Activated T-cell treated with anti-CD3 and anti-CD28 coated beads, Interleukin-2, amount 50 U/mL, for 72 hours (primary cell): Measurements from ENCODE around the gene GALNT14. TPM values are rescaled to one million over a fixed set of nuclear protein-coding genes. Genes with fewer than 3 reads are reported as not detected.

Source experiments
- ATAC-seq, 2 donors: fragments of 150-1000 bp; cut with Tn5 transposase; replicated peaks in 1 of 2; 2 replicates each; pipeline ENCODE4 v1.10.0; 2021; ENCODE audit warnings: moderate library complexity in 2 of 2, mild to moderate bottlenecking in 1 of 2
- DNase-seq, 2 donors: peaks; one replicate each; pipeline ENCODE4 v3.0.0; 2021 to 2022; ENCODE audit warnings: mixed read lengths in 1 of 2
- H3K27ac Mint-ChIP-seq: one replicate; pipeline ENCODE4 v1.8.0; 2022; ENCODE audit warnings: mild to moderate bottlenecking, moderate library complexity, mixed read lengths
- H3K27me3 Mint-ChIP-seq: one replicate; pipeline ENCODE4 v1.8.0; 2022; ENCODE audit warnings: low read depth, mixed read lengths
- H3K36me3 Mint-ChIP-seq, 2 donors: one replicate each; pipeline ENCODE4 v1.8.0; 2022; ENCODE audit warnings: mixed read lengths in 2 of 2, mild to moderate bottlenecking in 1 of 2; ENCODE audit not compliant: insufficient read depth in 2 of 2
- H3K4me1 Mint-ChIP-seq: one replicate; pipeline ENCODE4 v1.8.0; 2022; ENCODE audit warnings: low read depth, mixed read lengths
- H3K4me3 Mint-ChIP-seq, 2 donors: one replicate each; pipeline ENCODE4 v1.8.0; 2022; ENCODE audit warnings: mild to moderate bottlenecking in 2 of 2, mixed read lengths in 2 of 2, moderate library complexity in 2 of 2
- H3K9me3 Mint-ChIP-seq, 2 donors: one replicate each; pipeline ENCODE4 v1.8.0; 2022; ENCODE audit warnings: mixed read lengths in 2 of 2
- total RNA-seq, 2 donors: library from RNA; stranded (reverse); gene quantifications; one replicate each; pipeline ENCODE4 v1.2.3, GENCODE V29; 2022

The GALNT14 gene
- total RNA-seq, 2 donors from 2014 or later, result 0.67 to 0.81 TPM

GRCh38 chr2:30883184-30883583, 255.1 kb downstream of the GALNT14 start:
- ATAC-seq (no peak), DNase-seq (no peak)
- no peaks in the 10 kb centered on the region for H3K4me1 Mint-ChIP-seq
- no peaks in the 10 kb centered on the region for H3K36me3 Mint-ChIP-seq
- H3K27me3 Mint-ChIP-seq, result peaks cover 10% of the 10 kb centered on the region
- no peak overlapping the region for H3K4me3 Mint-ChIP-seq
- no peaks in the 10 kb centered on the region for H3K9me3 Mint-ChIP-seq
- no peak overlapping the region for H3K27ac Mint-ChIP-seq

DNA sequence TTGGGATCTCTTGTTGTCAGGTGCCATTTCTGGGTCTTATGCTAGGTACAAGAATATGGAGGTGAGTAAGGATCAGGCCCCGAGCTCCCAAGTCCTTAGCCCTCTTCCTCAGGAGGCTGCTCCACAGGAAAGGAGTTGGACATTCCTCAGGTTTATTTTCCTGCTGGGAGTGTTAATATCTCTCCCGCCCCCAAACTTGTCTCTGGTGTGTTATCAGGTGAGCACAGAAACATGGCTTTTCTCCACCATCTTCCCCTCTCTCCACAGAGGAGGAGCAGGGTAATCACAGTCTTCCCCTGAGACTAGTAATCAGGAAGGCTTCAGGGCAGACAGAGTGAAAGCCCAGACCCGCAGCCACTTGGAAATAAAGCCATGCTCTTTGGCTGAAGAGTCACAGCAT, 257.7 kb downstream of the GALNT14 start:
- peaks cover 19% of the 10 kb centered on the region for H3K27me3 Mint-ChIP-seq
- no peak for ATAC-seq

GRCh38 chr2:30877833-30878232, 260.4 kb downstream of the GALNT14 start:
- ATAC-seq (no peak), DNase-seq (no peak)
- H3K4me1 Mint-ChIP-seq, result no peaks in the 10 kb centered on the region
- H3K27ac Mint-ChIP-seq, result no peak overlapping the region
- no peak overlapping the region for H3K4me3 Mint-ChIP-seq
- H3K27me3 Mint-ChIP-seq, result peaks cover 34% of the 10 kb centered on the region
- peaks cover 0 to 7% of the 10 kb centered on the region in 2 donors for H3K9me3 Mint-ChIP-seq
- H3K36me3 Mint-ChIP-seq, result peaks cover 0 to 2% of the 10 kb centered on the region in 2 donors

More for the DNA sequence above, 257.7 kb downstream of the GALNT14 start:
- Mint-ChIP-seq H3K9me3 (peaks cover 0 to 4% of the 10 kb centered on the region in 2 donors), H3K36me3 (no peaks in the 10 kb centered on the region), H3K4me3 (no peak overlapping the region), H3K4me1 (no peaks in the 10 kb centered on the region), H3K27ac (no peak overlapping the region)
- DNase-seq, result no peak

GRCh38 chr2:30872797-30873196, 265.4 kb downstream of the GALNT14 start:
- Mint-ChIP-seq H3K27me3 (peaks cover 24% of the 10 kb centered on the region), H3K9me3 (peaks cover 0 to 5% of the 10 kb centered on the region in 2 donors), H3K36me3 (peaks cover 0 to 2% of the 10 kb centered on the region in 2 donors), H3K27ac (no peak overlapping the region), H3K4me3 (no peak overlapping the region), H3K4me1 (no peaks in the 10 kb centered on the region)
- DNase-seq, result no peak
- ATAC-seq, result no peak

- DNase-seq (no peak), ATAC-seq (no peak)
- peaks cover 0 to 2% of the 10 kb centered on the region in 2 donors for H3K36me3 Mint-ChIP-seq
- H3K4me3 Mint-ChIP-seq, result no peak overlapping the region
- no peak overlapping the region for H3K27ac Mint-ChIP-seq
- peaks cover 20% of the 10 kb centered on the region for H3K27me3 Mint-ChIP-seq
- H3K4me1 Mint-ChIP-seq, result no peaks in the 10 kb centered on the region
- peaks cover 0 to 3% of the 10 kb centered on the region in 2 donors for H3K9me3 Mint-ChIP-seq
These were observed 266.1 kb downstream of the GALNT14 start for GRCh38 chr2:30871980-30872789.

GRCh38 chr2:30871440-30871839, 266.8 kb downstream of the GALNT14 start:
- Mint-ChIP-seq H3K27ac (no peak overlapping the region), H3K36me3 (peaks cover 0 to 2% of the 10 kb centered on the region in 2 donors), H3K27me3 (peaks cover 15% of the 10 kb centered on the region), H3K4me3 (no peak overlapping the region), H3K4me1 (no peaks in the 10 kb centered on the region), H3K9me3 (peaks cover 0 to 3% of the 10 kb centered on the region in 2 donors)
- ATAC-seq, result no peak
- no peak for DNase-seq

DNA sequence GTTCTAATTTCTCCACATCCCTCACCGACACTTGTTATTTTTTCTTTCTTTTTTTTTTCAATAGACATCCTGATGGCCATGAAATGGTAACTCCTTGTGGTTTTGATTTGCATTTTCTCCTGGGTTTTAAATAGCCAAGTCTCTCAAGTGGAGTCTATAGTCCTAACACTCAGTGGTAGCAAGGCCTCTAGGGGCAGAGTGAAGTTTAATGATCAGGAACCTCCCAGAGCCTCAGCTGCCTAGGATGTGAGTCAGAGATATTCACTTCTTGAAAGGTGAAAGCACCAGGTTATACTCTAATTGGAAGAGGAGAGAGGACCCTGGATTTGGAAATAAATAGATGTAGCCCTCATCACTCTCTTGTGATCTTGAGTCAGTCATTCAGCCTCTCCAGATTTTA, 268.3 kb downstream of the GALNT14 start:
- H3K9me3 Mint-ChIP-seq, result no peaks in the 10 kb centered on the region
- H3K36me3 Mint-ChIP-seq, result no peaks in the 10 kb centered on the region
- no peak for DNase-seq
- no peaks in the 10 kb centered on the region for H3K4me1 Mint-ChIP-seq
- no peak overlapping the region for H3K27ac Mint-ChIP-seq
- no peak for ATAC-seq
- no peak overlapping the region for H3K4me3 Mint-ChIP-seq
- peaks cover 11% of the 10 kb centered on the region for H3K27me3 Mint-ChIP-seq

DNA sequence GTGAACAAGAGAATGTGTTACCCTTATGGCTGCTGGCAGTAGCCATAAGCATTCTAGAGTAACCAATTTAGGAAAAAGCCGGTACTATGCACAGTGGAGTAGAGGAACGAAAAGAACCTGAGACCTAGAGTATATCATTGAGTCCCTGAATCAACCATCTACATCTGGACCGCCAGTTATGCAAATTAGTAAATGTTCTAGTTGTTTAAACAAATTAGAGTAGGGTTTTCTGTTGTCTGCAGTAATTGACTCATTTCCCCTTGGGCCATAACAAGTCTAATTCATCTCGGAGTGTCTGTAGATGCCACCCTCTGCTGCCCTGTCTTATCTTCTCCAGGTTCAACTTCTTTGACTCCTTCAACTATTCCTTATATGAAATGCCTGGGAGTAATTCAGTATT, 270.9 kb downstream of the GALNT14 start:
- Mint-ChIP-seq H3K27ac (no peak overlapping the region), H3K4me3 (no peak overlapping the region), H3K9me3 (no peaks in the 10 kb centered on the region), H3K27me3 (no peaks in the 10 kb centered on the region), H3K4me1 (no peaks in the 10 kb centered on the region), H3K36me3 (no peaks in the 10 kb centered on the region)
- no peak for DNase-seq
- ATAC-seq, result no peak

- no peak for DNase-seq
- no peaks in the 10 kb centered on the region for H3K36me3 Mint-ChIP-seq
- no peak for ATAC-seq
- no peaks in the 10 kb centered on the region for H3K4me1 Mint-ChIP-seq
- no peak overlapping the region for H3K27ac Mint-ChIP-seq
- no peaks in the 10 kb centered on the region for H3K9me3 Mint-ChIP-seq
- no peak overlapping the region for H3K4me3 Mint-ChIP-seq
- no peaks in the 10 kb centered on the region for H3K27me3 Mint-ChIP-seq
These were observed 271.3 kb downstream of the GALNT14 start for GRCh38 chr2:30866974-30867373.

- no peaks in the 10 kb centered on the region for H3K4me1 Mint-ChIP-seq
- DNase-seq, result no peak
- H3K27ac Mint-ChIP-seq, result no peak overlapping the region
- H3K36me3 Mint-ChIP-seq, result no peaks in the 10 kb centered on the region
- no peaks in the 10 kb centered on the region for H3K9me3 Mint-ChIP-seq
- no peak for ATAC-seq
- H3K4me3 Mint-ChIP-seq, result no peak overlapping the region
- H3K27me3 Mint-ChIP-seq, result no peaks in the 10 kb centered on the region
These were observed 272.2 kb downstream of the GALNT14 start for GRCh38 chr2:30865892-30866681.

GRCh38 chr2:30865243-30865642, 273.0 kb downstream of the GALNT14 start:
- H3K9me3 Mint-ChIP-seq, result no peaks in the 10 kb centered on the region
- H3K4me3 Mint-ChIP-seq, result no peak overlapping the region
- no peaks in the 10 kb centered on the region for H3K4me1 Mint-ChIP-seq
- H3K27me3 Mint-ChIP-seq, result no peaks in the 10 kb centered on the region
- H3K27ac Mint-ChIP-seq, result no peak overlapping the region
- H3K36me3 Mint-ChIP-seq, result no peaks in the 10 kb centered on the region
- no peak for DNase-seq
- ATAC-seq, result no peak

GRCh38 chr2:30862054-30862651, 276.1 kb downstream of the GALNT14 start:
- peak; percentile 30 to 45 for DNase-seq
- H3K9me3 Mint-ChIP-seq, result no peaks in the 10 kb centered on the region
- no peaks in the 10 kb centered on the region for H3K27me3 Mint-ChIP-seq
- H3K27ac Mint-ChIP-seq, result no peak overlapping the region
- H3K36me3 Mint-ChIP-seq, result no peaks in the 10 kb centered on the region
- H3K4me1 Mint-ChIP-seq, result no peaks in the 10 kb centered on the region
- ATAC-seq, result no peak
- no peak overlapping the region for H3K4me3 Mint-ChIP-seq

GRCh38 chr2:30860726-30861125, 277.5 kb downstream of the GALNT14 start:
- Mint-ChIP-seq H3K36me3 (no peaks in the 10 kb centered on the region), H3K27me3 (no peaks in the 10 kb centered on the region), H3K9me3 (no peaks in the 10 kb centered on the region), H3K4me1 (no peaks in the 10 kb centered on the region), H3K27ac (no peak overlapping the region), H3K4me3 (no peak overlapping the region)
- DNase-seq, result no peak
- no peak for ATAC-seq
